GM23338 (cell line): ENCODE measurements around the gene TLR6. TPM values are rescaled to one million over a fixed set of nuclear protein-coding genes. Genes with fewer than 3 reads are reported as not detected.

Experiments used
- ATAC-seq: fragments of 200-7000 bp; cut with Tn5 transposase; 3 replicates; pipeline ENCODE4 v1.9.1; 2020
- DNase-seq: peaks from one replicate; pipeline ENCODE4 v3.0.0-alpha.2; 2015; ENCODE audit warnings: low spot score
- H2AFZ ChIP-seq: fragments of 200-600 bp; sonication (generic); 2 replicates; pipeline ENCODE4 v1.8.0; 2016; ENCODE audit warnings: antibody characterized with exemption, mild to moderate bottlenecking, moderate library complexity
- H3F3A ChIP-seq: fragments of 200-600 bp; sonication (generic); replicated peaks from 2 replicates; pipeline ENCODE4 v1.8.0; 2017; ENCODE audit warnings: antibody characterized with exemption, mixed run types, low read depth
- H3K27ac ChIP-seq: fragments of 200-600 bp; sonication (generic); 2 replicates; pipeline ENCODE4 v1.6.1; 2016; ENCODE audit warnings: low read depth
- H3K27me3 ChIP-seq: fragments of 200-600 bp; sonication (generic); 2 replicates; pipeline ENCODE4 v1.8.0; 2016; ENCODE audit warnings: mild to moderate bottlenecking, mixed run types, moderate library complexity; ENCODE audit not compliant: insufficient read depth
- H3K36me3 ChIP-seq: fragments of 200-600 bp; sonication (generic); 2 replicates; pipeline ENCODE4 v1.8.0; 2016; ENCODE audit warnings: mild to moderate bottlenecking; ENCODE audit not compliant: insufficient read depth
- H3K4me1 ChIP-seq: fragments of 200-600 bp; sonication (generic); 2 replicates; pipeline ENCODE4 v1.8.0; 2016; ENCODE audit warnings: mild to moderate bottlenecking, moderate library complexity; ENCODE audit not compliant: insufficient read depth
- H3K4me2 ChIP-seq: fragments of 200-600 bp; sonication (generic); 2 replicates; pipeline ENCODE4 v1.7.1; 2017; ENCODE audit warnings: mixed run types
- H3K4me3 ChIP-seq: fragments of 200-600 bp; sonication (generic); 2 replicates; pipeline ENCODE4 v1.6.1; 2016; ENCODE audit warnings: mixed run types
- H3K79me2 ChIP-seq: fragments of 200-600 bp; sonication (generic); replicated peaks from 2 replicates; pipeline ENCODE4 v1.8.0; 2017; ENCODE audit warnings: mild to moderate bottlenecking; ENCODE audit not compliant: insufficient read depth
- H3K9me2 ChIP-seq: fragments of 200-600 bp; sonication (generic); 2 replicates; pipeline ENCODE4 v1.8.0; 2017; ENCODE audit not compliant: insufficient read depth
- H4K20me1 ChIP-seq: fragments of 200-600 bp; sonication (generic); replicated peaks from 2 replicates; pipeline ENCODE4 v1.8.0; 2017; ENCODE audit warnings: mild to moderate bottlenecking; ENCODE audit not compliant: insufficient read depth
- H3K27ac Mint-ChIP-seq: 2 replicates; pipeline ENCODE4 v1.8.0; 2020; ENCODE audit warnings: inconsistent platforms, mild to moderate bottlenecking, moderate library complexity, mixed read lengths
- H3K27me3 Mint-ChIP-seq: 3 replicates; pipeline ENCODE4 v1.8.0; 2022; ENCODE audit warnings: low read depth, mild to moderate bottlenecking, moderate library complexity, mixed read lengths, inconsistent platforms; ENCODE audit not compliant: insufficient read depth, poor library complexity
- H3K36me3 Mint-ChIP-seq: 3 replicates; pipeline ENCODE4 v1.8.0; 2021; ENCODE audit warnings: low read depth, mild to moderate bottlenecking, inconsistent platforms, moderate library complexity, mixed read lengths
- H3K4me1 Mint-ChIP-seq: 3 replicates; pipeline ENCODE4 v1.8.0; 2020; ENCODE audit warnings: mild to moderate bottlenecking, inconsistent platforms, mixed read lengths
- H3K4me3 Mint-ChIP-seq: 3 replicates; pipeline ENCODE4 v1.8.0; 2021; ENCODE audit warnings: moderate library complexity, mild to moderate bottlenecking, inconsistent platforms, mixed read lengths
- H3K9me3 Mint-ChIP-seq: 3 replicates; pipeline ENCODE4 v1.8.0; 2020; ENCODE audit warnings: moderate library complexity, mild to moderate bottlenecking, inconsistent platforms, mixed read lengths
- CREB1 ChIP-seq: fragments of 250-450 bp; sonication (Bioruptor Pico); IDR thresholded peaks from 2 replicates; pipeline ENCODE4 v1.5.0; 2020; ENCODE audit warnings: low read depth, mild to moderate bottlenecking, moderate library complexity
- JUNB ChIP-seq: IDR thresholded peaks from one replicate; pipeline ENCODE4 v1.6.1; 2016; ENCODE audit warnings: antibody characterized with exemption; ENCODE audit not compliant: unreplicated experiment
- NANOG ChIP-seq: IDR thresholded peaks from 2 replicates; pipeline ENCODE4 v1.6.1; 2016; ENCODE audit warnings: antibody characterized with exemption, borderline replicate concordance
- POLR2AphosphoS5 ChIP-seq: IDR thresholded peaks from 2 replicates; pipeline ENCODE4 v1.6.1; 2016; ENCODE audit warnings: antibody characterized with exemption, low read depth
- ZNF114 ChIP-seq: fragments of 250-450 bp; sonication (Bioruptor Pico); IDR thresholded peaks from 2 replicates; pipeline ENCODE4 v1.5.0; 2020; ENCODE audit warnings: mild to moderate bottlenecking, moderate library complexity
- ZNF331 ChIP-seq: fragments of 250-450 bp; sonication (Bioruptor Pico); IDR thresholded peaks from 2 replicates; pipeline ENCODE4 v1.5.0; 2020; ENCODE audit warnings: low read depth, mild to moderate bottlenecking, moderate library complexity
- polyA plus RNA-seq: library from polyadenylated mRNA; unstranded; fragments of >200 nt; fragmentation: Nextera tagmentation; extraction: Ambion mirVana; gene quantifications from 2 replicates; pipeline ENCODE4 v1.2.1, GENCODE V29; 2016
- total RNA-seq: library from RNA; depleted of rRNA; stranded (reverse); fragments of >200 nt; shearing (Covaris generic); gene quantifications from 2 replicates; pipeline ENCODE4 v1.2.3, GENCODE V29; 2014
- TF ChIP-seq, protein P1 (sequence below): IDR thresholded peaks from one replicate; pipeline ENCODE4 v1.6.1; 2018; ENCODE audit warnings: antibody characterized with exemption; ENCODE audit not compliant: unreplicated experiment
- TF ChIP-seq, protein P2 (sequence below): IDR thresholded peaks from 2 replicates; pipeline ENCODE4 v1.6.1; 2016; ENCODE audit warnings: antibody characterized with exemption
- TF ChIP-seq, protein P3 (sequence below): fragments of 250-450 bp; sonication (Bioruptor Pico); IDR thresholded peaks from 2 replicates; pipeline ENCODE4 v1.5.0; 2020; ENCODE audit warnings: mild to moderate bottlenecking, moderate library complexity
- TF ChIP-seq, protein P4 (sequence below), 2 experiments: fragments of 200-600 bp in 1 of 2; sonication (generic) in 1 of 2; conservative IDR thresholded peaks; 2 replicates each; pipeline versions ENCODE4 v1.5.1 to v1.6.1; 2016 to 2017; ENCODE audit warnings: antibody characterized with exemption in 2 of 2, low read depth in 2 of 2, mild to moderate bottlenecking in 2 of 2, moderate library complexity in 1 of 2

TLR6 gene
- total and polyA plus RNA-seq, 2 experiments from 2014 or later, result 0.14 TPM; not detected in 1

DNA sequence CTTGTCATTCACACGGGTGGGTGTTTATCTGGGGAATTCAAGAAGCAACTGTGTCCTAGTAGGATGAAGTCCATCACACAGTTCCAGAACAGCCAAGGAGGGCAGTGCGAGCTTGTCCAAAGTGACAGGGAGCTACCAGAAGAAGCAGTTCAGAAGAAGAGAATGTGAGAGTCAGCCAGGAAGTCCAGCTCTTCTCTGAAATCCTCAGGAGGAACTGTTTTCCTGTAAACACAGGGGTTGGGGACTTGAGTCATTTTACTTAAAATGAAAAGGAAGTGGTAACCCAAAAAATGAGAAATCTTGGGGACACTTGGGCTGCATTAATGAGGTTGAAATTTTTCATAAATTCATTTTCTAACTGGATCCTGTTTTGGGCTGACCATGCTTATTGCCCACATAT is 65.6 kb downstream of the TLR6 start:
- Mint-ChIP-seq H3K27me3 (peaks cover 1% of the 10 kb centered on the region), H3K4me3 (no peak overlapping the region), H3K36me3 (no peaks in the 10 kb centered on the region), H3K9me3 (no peaks in the 10 kb centered on the region; the same call in 1 of the 3 replicates), H3K27ac (no peak overlapping the region), H3K4me1 (no peaks in the 10 kb centered on the region)
- ATAC-seq (no peak), DNase-seq (no peak)
- no peaks in the 10 kb centered on the region for H4K20me1 ChIP-seq
- H3K27me3 ChIP-seq, result no peaks in the 10 kb centered on the region
- TF ChIP-seq ZNF331 (no peak), CREB1 (CRISPR knock-in tag) (no peak), POLR2AphosphoS5 (no peak), JUNB (no peak), NANOG (no peak), ZNF114 (CRISPR knock-in tag) (no peak)
- TF ChIP-seq, protein P1, sequence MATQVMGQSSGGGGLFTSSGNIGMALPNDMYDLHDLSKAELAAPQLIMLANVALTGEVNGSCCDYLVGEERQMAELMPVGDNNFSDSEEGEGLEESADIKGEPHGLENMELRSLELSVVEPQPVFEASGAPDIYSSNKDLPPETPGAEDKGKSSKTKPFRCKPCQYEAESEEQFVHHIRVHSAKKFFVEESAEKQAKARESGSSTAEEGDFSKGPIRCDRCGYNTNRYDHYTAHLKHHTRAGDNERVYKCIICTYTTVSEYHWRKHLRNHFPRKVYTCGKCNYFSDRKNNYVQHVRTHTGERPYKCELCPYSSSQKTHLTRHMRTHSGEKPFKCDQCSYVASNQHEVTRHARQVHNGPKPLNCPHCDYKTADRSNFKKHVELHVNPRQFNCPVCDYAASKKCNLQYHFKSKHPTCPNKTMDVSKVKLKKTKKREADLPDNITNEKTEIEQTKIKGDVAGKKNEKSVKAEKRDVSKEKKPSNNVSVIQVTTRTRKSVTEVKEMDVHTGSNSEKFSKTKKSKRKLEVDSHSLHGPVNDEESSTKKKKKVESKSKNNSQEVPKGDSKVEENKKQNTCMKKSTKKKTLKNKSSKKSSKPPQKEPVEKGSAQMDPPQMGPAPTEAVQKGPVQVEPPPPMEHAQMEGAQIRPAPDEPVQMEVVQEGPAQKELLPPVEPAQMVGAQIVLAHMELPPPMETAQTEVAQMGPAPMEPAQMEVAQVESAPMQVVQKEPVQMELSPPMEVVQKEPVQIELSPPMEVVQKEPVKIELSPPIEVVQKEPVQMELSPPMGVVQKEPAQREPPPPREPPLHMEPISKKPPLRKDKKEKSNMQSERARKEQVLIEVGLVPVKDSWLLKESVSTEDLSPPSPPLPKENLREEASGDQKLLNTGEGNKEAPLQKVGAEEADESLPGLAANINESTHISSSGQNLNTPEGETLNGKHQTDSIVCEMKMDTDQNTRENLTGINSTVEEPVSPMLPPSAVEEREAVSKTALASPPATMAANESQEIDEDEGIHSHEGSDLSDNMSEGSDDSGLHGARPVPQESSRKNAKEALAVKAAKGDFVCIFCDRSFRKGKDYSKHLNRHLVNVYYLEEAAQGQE, result no peak
- TF ChIP-seq, protein P2, sequence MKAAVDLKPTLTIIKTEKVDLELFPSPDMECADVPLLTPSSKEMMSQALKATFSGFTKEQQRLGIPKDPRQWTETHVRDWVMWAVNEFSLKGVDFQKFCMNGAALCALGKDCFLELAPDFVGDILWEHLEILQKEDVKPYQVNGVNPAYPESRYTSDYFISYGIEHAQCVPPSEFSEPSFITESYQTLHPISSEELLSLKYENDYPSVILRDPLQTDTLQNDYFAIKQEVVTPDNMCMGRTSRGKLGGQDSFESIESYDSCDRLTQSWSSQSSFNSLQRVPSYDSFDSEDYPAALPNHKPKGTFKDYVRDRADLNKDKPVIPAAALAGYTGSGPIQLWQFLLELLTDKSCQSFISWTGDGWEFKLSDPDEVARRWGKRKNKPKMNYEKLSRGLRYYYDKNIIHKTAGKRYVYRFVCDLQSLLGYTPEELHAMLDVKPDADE, result no peak
- TF ChIP-seq, protein P3, sequence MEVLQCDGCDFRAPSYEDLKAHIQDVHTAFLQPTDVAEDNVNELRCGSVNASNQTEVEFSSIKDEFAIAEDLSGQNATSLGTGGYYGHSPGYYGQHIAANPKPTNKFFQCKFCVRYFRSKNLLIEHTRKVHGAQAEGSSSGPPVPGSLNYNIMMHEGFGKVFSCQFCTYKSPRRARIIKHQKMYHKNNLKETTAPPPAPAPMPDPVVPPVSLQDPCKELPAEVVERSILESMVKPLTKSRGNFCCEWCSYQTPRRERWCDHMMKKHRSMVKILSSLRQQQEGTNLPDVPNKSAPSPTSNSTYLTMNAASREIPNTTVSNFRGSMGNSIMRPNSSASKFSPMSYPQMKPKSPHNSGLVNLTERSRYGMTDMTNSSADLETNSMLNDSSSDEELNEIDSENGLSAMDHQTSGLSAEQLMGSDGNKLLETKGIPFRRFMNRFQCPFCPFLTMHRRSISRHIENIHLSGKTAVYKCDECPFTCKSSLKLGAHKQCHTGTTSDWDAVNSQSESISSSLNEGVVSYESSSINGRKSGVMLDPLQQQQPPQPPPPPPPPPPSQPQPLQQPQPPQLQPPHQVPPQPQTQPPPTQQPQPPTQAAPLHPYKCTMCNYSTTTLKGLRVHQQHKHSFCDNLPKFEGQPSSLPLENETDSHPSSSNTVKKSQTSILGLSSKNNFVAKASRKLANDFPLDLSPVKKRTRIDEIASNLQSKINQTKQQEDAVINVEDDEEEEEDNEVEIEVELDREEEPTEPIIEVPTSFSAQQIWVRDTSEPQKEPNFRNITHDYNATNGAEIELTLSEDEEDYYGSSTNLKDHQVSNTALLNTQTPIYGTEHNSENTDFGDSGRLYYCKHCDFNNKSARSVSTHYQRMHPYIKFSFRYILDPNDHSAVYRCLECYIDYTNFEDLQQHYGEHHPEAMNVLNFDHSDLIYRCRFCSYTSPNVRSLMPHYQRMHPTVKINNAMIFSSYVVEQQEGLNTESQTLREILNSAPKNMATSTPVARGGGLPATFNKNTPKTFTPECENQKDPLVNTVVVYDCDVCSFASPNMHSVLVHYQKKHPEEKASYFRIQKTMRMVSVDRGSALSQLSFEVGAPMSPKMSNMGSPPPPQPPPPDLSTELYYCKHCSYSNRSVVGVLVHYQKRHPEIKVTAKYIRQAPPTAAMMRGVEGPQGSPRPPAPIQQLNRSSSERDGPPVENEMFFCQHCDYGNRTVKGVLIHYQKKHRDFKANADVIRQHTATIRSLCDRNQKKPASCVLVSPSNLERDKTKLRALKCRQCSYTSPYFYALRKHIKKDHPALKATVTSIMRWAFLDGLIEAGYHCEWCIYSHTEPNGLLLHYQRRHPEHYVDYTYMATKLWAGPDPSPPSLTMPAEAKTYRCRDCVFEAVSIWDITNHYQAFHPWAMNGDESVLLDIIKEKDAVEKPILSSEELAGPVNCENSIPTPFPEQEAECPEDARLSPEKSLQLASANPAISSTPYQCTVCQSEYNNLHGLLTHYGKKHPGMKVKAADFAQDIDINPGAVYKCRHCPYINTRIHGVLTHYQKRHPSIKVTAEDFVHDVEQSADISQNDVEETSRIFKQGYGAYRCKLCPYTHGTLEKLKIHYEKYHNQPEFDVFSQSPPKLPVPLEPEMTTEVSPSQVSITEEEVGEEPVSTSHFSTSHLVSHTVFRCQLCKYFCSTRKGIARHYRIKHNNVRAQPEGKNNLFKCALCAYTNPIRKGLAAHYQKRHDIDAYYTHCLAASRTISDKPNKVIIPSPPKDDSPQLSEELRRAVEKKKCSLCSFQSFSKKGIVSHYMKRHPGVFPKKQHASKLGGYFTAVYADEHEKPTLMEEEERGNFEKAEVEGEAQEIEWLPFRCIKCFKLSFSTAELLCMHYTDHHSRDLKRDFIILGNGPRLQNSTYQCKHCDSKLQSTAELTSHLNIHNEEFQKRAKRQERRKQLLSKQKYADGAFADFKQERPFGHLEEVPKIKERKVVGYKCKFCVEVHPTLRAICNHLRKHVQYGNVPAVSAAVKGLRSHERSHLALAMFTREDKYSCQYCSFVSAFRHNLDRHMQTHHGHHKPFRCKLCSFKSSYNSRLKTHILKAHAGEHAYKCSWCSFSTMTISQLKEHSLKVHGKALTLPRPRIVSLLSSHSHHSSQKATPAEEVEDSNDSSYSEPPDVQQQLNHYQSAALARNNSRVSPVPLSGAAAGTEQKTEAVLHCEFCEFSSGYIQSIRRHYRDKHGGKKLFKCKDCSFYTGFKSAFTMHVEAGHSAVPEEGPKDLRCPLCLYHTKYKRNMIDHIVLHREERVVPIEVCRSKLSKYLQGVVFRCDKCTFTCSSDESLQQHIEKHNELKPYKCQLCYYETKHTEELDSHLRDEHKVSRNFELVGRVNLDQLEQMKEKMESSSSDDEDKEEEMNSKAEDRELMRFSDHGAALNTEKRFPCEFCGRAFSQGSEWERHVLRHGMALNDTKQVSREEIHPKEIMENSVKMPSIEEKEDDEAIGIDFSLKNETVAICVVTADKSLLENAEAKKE (CRISPR knock-in tag), result no peak
- TF ChIP-seq, protein P4, sequence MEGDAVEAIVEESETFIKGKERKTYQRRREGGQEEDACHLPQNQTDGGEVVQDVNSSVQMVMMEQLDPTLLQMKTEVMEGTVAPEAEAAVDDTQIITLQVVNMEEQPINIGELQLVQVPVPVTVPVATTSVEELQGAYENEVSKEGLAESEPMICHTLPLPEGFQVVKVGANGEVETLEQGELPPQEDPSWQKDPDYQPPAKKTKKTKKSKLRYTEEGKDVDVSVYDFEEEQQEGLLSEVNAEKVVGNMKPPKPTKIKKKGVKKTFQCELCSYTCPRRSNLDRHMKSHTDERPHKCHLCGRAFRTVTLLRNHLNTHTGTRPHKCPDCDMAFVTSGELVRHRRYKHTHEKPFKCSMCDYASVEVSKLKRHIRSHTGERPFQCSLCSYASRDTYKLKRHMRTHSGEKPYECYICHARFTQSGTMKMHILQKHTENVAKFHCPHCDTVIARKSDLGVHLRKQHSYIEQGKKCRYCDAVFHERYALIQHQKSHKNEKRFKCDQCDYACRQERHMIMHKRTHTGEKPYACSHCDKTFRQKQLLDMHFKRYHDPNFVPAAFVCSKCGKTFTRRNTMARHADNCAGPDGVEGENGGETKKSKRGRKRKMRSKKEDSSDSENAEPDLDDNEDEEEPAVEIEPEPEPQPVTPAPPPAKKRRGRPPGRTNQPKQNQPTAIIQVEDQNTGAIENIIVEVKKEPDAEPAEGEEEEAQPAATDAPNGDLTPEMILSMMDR (conservative IDR thresholded peaks at IDR 0.05; ENCODE audit: low read depth in 2 of 2), result no peak
- H3K9me2 ChIP-seq, result peaks cover 6% of the 10 kb centered on the region; the same call in 1 of the 2 replicates
- no peaks in the 10 kb centered on the region for H3K4me1 ChIP-seq
- no peak overlapping the region for H2AFZ ChIP-seq
- no peak overlapping the region for H3K4me3 ChIP-seq
- no peaks in the 10 kb centered on the region for H3F3A ChIP-seq
- no peak overlapping the region for H3K4me2 ChIP-seq
- H3K27ac ChIP-seq, result no peak overlapping the region
- H3K36me3 ChIP-seq, result no peaks in the 10 kb centered on the region
- H3K79me2 ChIP-seq, result no peaks in the 10 kb centered on the region
